Iris pigment epithelial cell (primary cell): ENCODE measurements around the gene DOCK4.

Experiments
- DNase-seq: peaks from one replicate; pipeline ENCODE4 v3.0.0-alpha.2; 2011; ENCODE audit warnings: low read depth

The DOCK4 gene

GRCh38 chr7:111855842-111856227, 350.4 kb downstream of the DOCK4 start:
- DNase-seq = peak; percentile 69

GRCh38 chr7:111855161-111855841, 350.9 kb downstream of the DOCK4 start:
- peak; percentile 85 for DNase-seq

- no peak for DNase-seq
Observed at GRCh38 chr7:111853201-111853990, 352.8 kb downstream of the DOCK4 start.

GRCh38 chr7:111852081-111852480, 354.1 kb downstream of the DOCK4 start:
- no peak for DNase-seq

- no peak for DNase-seq
Observed at GRCh38 chr7:111846898-111847297, 359.3 kb downstream of the DOCK4 start.

GRCh38 chr7:111845853-111846252, 360.3 kb downstream of the DOCK4 start:
- no peak for DNase-seq

- no peak for DNase-seq
Observed at GRCh38 chr7:111844904-111845671, 361.1 kb downstream of the DOCK4 start.

GRCh38 chr7:111842491-111842890, 363.7 kb downstream of the DOCK4 start:
- DNase-seq = no peak

- DNase-seq = no peak
Observed at GRCh38 chr7:111841596-111842205, 364.5 kb downstream of the DOCK4 start.

- no peak for DNase-seq
Observed at GRCh38 chr7:111840528-111840927, 365.7 kb downstream of the DOCK4 start.

GRCh38 chr7:111839261-111839660, 366.9 kb downstream of the DOCK4 start:
- no peak for DNase-seq

- no peak for DNase-seq
Observed at GRCh38 chr7:111836592-111836991, 369.6 kb downstream of the DOCK4 start.

- peak; percentile 89 for DNase-seq
Observed at GRCh38 chr7:111835066-111835465, 371.1 kb downstream of the DOCK4 start.

- DNase-seq = no peak
Observed at GRCh38 chr7:111834367-111834766, 371.8 kb downstream of the DOCK4 start.

- DNase-seq = peak; percentile 65
Observed at GRCh38 chr7:111833466-111833865, 372.7 kb downstream of the DOCK4 start.

- peak; percentile 47 for DNase-seq
Observed at GRCh38 chr7:111832174-111832573, 374.0 kb downstream of the DOCK4 start.

GRCh38 chr7:111829221-111829620, 377.0 kb downstream of the DOCK4 start:
- DNase-seq = no peak

- peak; percentile 86 for DNase-seq
Observed at GRCh38 chr7:111827863-111828504, 378.2 kb downstream of the DOCK4 start.

- peak; percentile 42 for DNase-seq
Observed at GRCh38 chr7:111825046-111825445, 381.2 kb downstream of the DOCK4 start.

- no peak for DNase-seq
Observed at GRCh38 chr7:111823826-111824225, 382.4 kb downstream of the DOCK4 start.

GRCh38 chr7:111821046-111821445, 385.2 kb downstream of the DOCK4 start:
- DNase-seq = no peak

- no peak for DNase-seq
Observed at GRCh38 chr7:111820621-111821020, 385.6 kb downstream of the DOCK4 start.
